SW 1271 (cell line): ENCODE measurements around the gene BORCS6.
A peak's percentile ranks its signal among the peaks of the same experiment; 100 is the strongest.

Source experiments
- DNase-seq, 2 experiments: peaks; one replicate each; lab custom pipeline; 2025; lab: John Stamatoyannopoulos, UW

The BORCS6 gene

GRCh38 chr17:8210761-8211458 lies 20.9 kb upstream of the BORCS6 start:
- DNase-seq = no peak

- DNase-seq = peak; percentile 91 to 94
Measured at GRCh38 chr17:8209907-8210760, 20.2 kb upstream of the BORCS6 start, which contains the start of gene AURKB. Gene AURKB, minus strand, starts transcription at chr17:8210575. Its CDS starts 351 bp downstream, at chr17:8210224.

GRCh38 chr17:8206536-8206935 lies 16.6 kb upstream of the BORCS6 start:
- no peak for DNase-seq

- DNase-seq = no peak
Measured at GRCh38 chr17:8204761-8205555, 15.0 kb upstream of the BORCS6 start.

- DNase-seq = peak in 1 of 2 experiments; percentile 57
Measured at GRCh38 chr17:8192070-8192815, 2.3 kb upstream of the BORCS6 start.

- DNase-seq = no peak
Measured at GRCh38 chr17:8190506-8190905, 526 bp upstream of the BORCS6 start.

- DNase-seq = no peak
Measured at GRCh38 chr17:8189041-8189710, 804 bp downstream of the BORCS6 start.

- DNase-seq = no peak
Measured at GRCh38 chr17:8188263-8188839, 1.6 kb downstream of the BORCS6 start.

GRCh38 chr17:8187517-8188262 lies 2.3 kb downstream of the BORCS6 start:
- peak; percentile 99 to 100 for DNase-seq

GRCh38 chr17:8186787-8187516 lies 3.0 kb downstream of the BORCS6 start:
- DNase-seq = peak; percentile 90 to 95

GRCh38 chr17:8186446-8186786 lies 3.6 kb downstream of the BORCS6 start:
- DNase-seq = no peak

- DNase-seq = peak; percentile 54 to 86
Measured at GRCh38 chr17:8185582-8186445, 4.2 kb downstream of the BORCS6 start.

GRCh38 chr17:8176998-8177731 lies 12.8 kb downstream of the BORCS6 start:
- no peak for DNase-seq

GRCh38 chr17:8176197-8176940 lies 13.6 kb downstream of the BORCS6 start, which contains the start of gene TMEM107:
Gene TMEM107, minus strand, starts transcription at chr17:8176380. Its CDS starts 94 bp downstream, at chr17:8176286.
- peak; percentile 84 to 86 for DNase-seq

- DNase-seq = no peak
Measured at GRCh38 chr17:8175795-8176196, 14.2 kb downstream of the BORCS6 start.

- DNase-seq = no peak
Measured at GRCh38 chr17:8173871-8174322, 16.1 kb downstream of the BORCS6 start.
